SH-SY5Y (cell line): Measurements from ENCODE around the gene FOXN1.

Experiments used
- GATA2 ChIP-seq: IDR thresholded peaks from 2 replicates; pipeline ENCODE4 v1.6.1; 2011; ENCODE audit warnings: mild to moderate bottlenecking, low read depth, low read length
- GATA3 ChIP-seq: IDR thresholded peaks from 2 replicates; pipeline ENCODE4 v1.6.1; 2011; ENCODE audit warnings: low read depth, mild to moderate bottlenecking, low read length, moderate library complexity

GRCh38 chr17:28493460-28493859 lies 12.7 kb upstream of the FOXN1 start:
- TF ChIP-seq GATA2: no peak
- TF ChIP-seq GATA3: no peak
